GM23248 (cell line): ENCODE data around the gene CDA.

Source experiments
- EZH2 ChIP-seq: fragments of 200-600 bp; sonication (generic); IDR thresholded peaks from 2 replicates; pipeline ENCODE4 v1.6.1; 2018; ENCODE audit warnings: antibody characterized with exemption, mild to moderate bottlenecking; ENCODE audit not compliant: insufficient read depth, poor library complexity, severe bottlenecking
- EZH2phosphoT487 ChIP-seq: fragments of 200-600 bp; sonication (generic); IDR thresholded peaks from 2 replicates; pipeline ENCODE4 v1.6.1; 2018; ENCODE audit warnings: antibody characterized with exemption, moderate library complexity, mild to moderate bottlenecking, low read depth; ENCODE audit not compliant: insufficient read depth

DNA sequence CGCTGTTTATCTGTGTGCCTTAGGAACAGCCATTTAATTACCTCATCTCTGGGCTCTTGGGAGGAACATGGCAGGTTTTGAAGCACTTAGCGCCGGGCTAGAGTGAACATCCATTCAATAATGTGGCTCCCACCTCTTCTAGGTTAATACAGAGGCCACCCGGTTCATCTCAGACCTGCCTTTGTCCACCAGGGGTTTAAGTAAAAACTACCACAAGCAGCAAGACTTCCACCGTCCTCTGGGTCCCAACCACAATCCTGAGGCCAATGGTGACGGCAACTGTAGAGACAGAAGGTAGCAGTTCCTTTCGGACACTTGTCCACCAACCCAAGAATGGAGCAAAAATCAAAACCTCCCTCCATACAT, 73.2 kb downstream of the CDA start:
- TF ChIP-seq EZH2phosphoT487: no peak
- TF ChIP-seq EZH2: no peak
